ENCODE results near the gene TBATA. TPM values are rescaled to one million over a fixed set of nuclear protein-coding genes. Genes with fewer than 3 reads are reported as not detected.

TBATA gene
- total and polyA plus RNA-seq, 2 of the 8 experiments (the other 6 are each of a cell fraction or from before 2014, with no cell fraction given), result not detected

GRCh38 chr10:70743430-70743788 is 41.8 kb downstream of the TBATA start (continued):
- no peak for TF ChIP-seq CHD7 (IDR thresholded peaks at IDR 0.05; ENCODE audit: insufficient replicate concordance, low read length)
- TF ChIP-seq YY1 (IDR thresholded peaks at IDR 0.05; ENCODE audit: low read depth, low read length), result no peak

Measured in H1 (cell line).